K562 (cell line): ENCODE data around the gene SFI1. TPM values are rescaled to one million over a fixed set of nuclear protein-coding genes. Genes with fewer than 3 reads are reported as not detected.

ENCODE experiments used
- ATF2 ChIP-seq: sonication (generic); formaldehyde crosslinking; IDR thresholded peaks from 2 replicates; pipeline ENCODE4 v1.8.1; 2022; ENCODE audit warnings: missing genetic modification reagents
- CGGBP1 ChIP-seq: fragments of 250-450 bp; sonication (Bioruptor Pico); IDR thresholded peaks from 2 replicates; pipeline ENCODE4 v1.9.0; 2021; ENCODE audit warnings: mild to moderate bottlenecking
- HDAC1 ChIP-seq, 2 experiments: fragments of 450-650 bp; IDR thresholded peaks; 2 replicates each; pipeline ENCODE4 v1.6.1; 2016 to 2017; ENCODE audit warnings: inconsistent platforms in 1 of 2, mild to moderate bottlenecking in 1 of 2, moderate library complexity in 1 of 2
- HDAC8 ChIP-seq: fragments of 450-650 bp; IDR thresholded peaks from 2 replicates; pipeline ENCODE4 v1.6.1; 2016; ENCODE audit warnings: mild to moderate bottlenecking, missing genetic modification characterization, moderate library complexity, missing compliant biosample characterization
- HOMEZ ChIP-seq: fragments of 250-450 bp; sonication (Bioruptor Pico); IDR thresholded peaks from 2 replicates; pipeline ENCODE4 v1.4.0; 2020; ENCODE audit warnings: mild to moderate bottlenecking, moderate library complexity
- HOXB6 ChIP-seq: fragments of 250-450 bp; sonication (Bioruptor Pico); IDR thresholded peaks from 2 replicates; pipeline ENCODE4 v1.5.1; 2022; ENCODE audit warnings: mild to moderate bottlenecking, borderline replicate concordance
- MEIS2 ChIP-seq: fragments of 450-650 bp; IDR thresholded peaks from 2 replicates; pipeline ENCODE4 v1.6.1; 2014; ENCODE audit warnings: mild to moderate bottlenecking; ENCODE audit not compliant: partially characterized antibody
- MYNN ChIP-seq, 2 experiments: sonication (generic); formaldehyde crosslinking in 1 of 2; IDR thresholded peaks; 2 replicates each; pipeline versions ENCODE4 v1.5.0 to v1.6.1; 2016 to 2020; ENCODE audit warnings: antibody characterized with exemption in 1 of 2, missing genetic modification reagents in 1 of 2
- NCOR1 ChIP-seq: fragments of 450-650 bp; IDR thresholded peaks from 2 replicates; pipeline ENCODE4 v1.6.1; 2016; ENCODE audit warnings: mild to moderate bottlenecking, moderate library complexity
- NFIC ChIP-seq: fragments of 450-650 bp; IDR thresholded peaks from 2 replicates; pipeline ENCODE4 v1.6.1; 2017; ENCODE audit warnings: mild to moderate bottlenecking, inconsistent platforms
- PCBP2 ChIP-seq: fragments of 200-400 bp; formaldehyde crosslinking; IDR thresholded peaks from 2 replicates; pipeline ENCODE4 v1.6.1; 2018; ENCODE audit warnings: low read length, low read depth, mild to moderate bottlenecking, moderate library complexity; ENCODE audit not compliant: poor library complexity, severe bottlenecking
- PKNOX1 ChIP-seq: fragments of 450-650 bp; IDR thresholded peaks from 2 replicates; pipeline ENCODE4 v1.6.1; 2016
- POLR3G ChIP-seq: IDR thresholded peaks from 2 replicates; pipeline ENCODE4 v1.6.1; 2011; ENCODE audit not compliant: insufficient read length, insufficient replicate concordance; ENCODE audit errors: extremely low read depth
- SMARCE1 ChIP-seq: fragments of 450-650 bp; IDR thresholded peaks from 2 replicates; pipeline ENCODE4 v1.7.1; 2016; ENCODE audit warnings: mild to moderate bottlenecking
- ZBED1 ChIP-seq: IDR thresholded peaks from 2 replicates; pipeline ENCODE4 v1.6.1; 2014
- ZBTB34 ChIP-seq: fragments of 250-450 bp; sonication (Bioruptor Pico); IDR thresholded peaks from 2 replicates; pipeline ENCODE4 v1.8.0; 2021; ENCODE audit warnings: mild to moderate bottlenecking, moderate library complexity
- ZBTB43 ChIP-seq: sonication (generic); formaldehyde crosslinking; IDR thresholded peaks from 2 replicates; pipeline ENCODE4 v1.8.0; 2023; ENCODE audit warnings: mild to moderate bottlenecking, missing genetic modification reagents
- ZNF184 ChIP-seq: sonication (generic); formaldehyde crosslinking; IDR thresholded peaks from 2 replicates; pipeline ENCODE4 v1.5.0; 2020; ENCODE audit warnings: missing genetic modification reagents
- ZNF696 ChIP-seq: fragments of 250-450 bp; sonication (Bioruptor Pico); conservative IDR thresholded peaks from 2 replicates; pipeline ENCODE4 v1.4.0; 2020; ENCODE audit warnings: mild to moderate bottlenecking, moderate library complexity
- ZNF766 ChIP-seq: fragments of 200-800 bp; sonication (Bioruptor generic); conservative IDR thresholded peaks from 2 replicates; pipeline ENCODE4 v1.6.1; 2016; ENCODE audit warnings: missing genetic modification characterization, missing compliant biosample characterization
- polyA plus RNA-seq, 8 experiments: library from polyadenylated mRNA; depleted of rRNA in 4 of 8; stranded (reverse) in 5 of 8; unstranded in 3 of 8; fragments of >200 nt; fragmentation: Nextera tagmentation in 2 of 8; fragmentation: Illumina TruSeq in 1 of 8; extraction: Ambion mirVana in 2 of 8; extraction: Trizol in 1 of 8; gene quantifications; 2 replicates each; pipeline versions ENCODE4 v1.2.1 to v1.2.3, GENCODE V29; 2011 to 2014; ENCODE audit warnings: inconsistent platforms in 1 of 8, missing spikeins in 1 of 8
- total RNA-seq, 7 experiments: library from RNA; depleted of rRNA in 6 of 7; stranded (reverse); fragments of >200 nt in 6 of 7; fragmentation: Illumina TruSeq in 2 of 7; extraction: Trizol in 2 of 7; gene quantifications; 2 replicates each; pipeline versions ENCODE4 v1.2.1 to v1.2.3, GENCODE V29; 2011 to 2021; ENCODE audit warnings: low replicate concordance in 1 of 7

SFI1 gene
- total and polyA plus RNA-seq, 9 of the 15 experiments (the other 6 are each of a cell fraction or from before 2014, with no cell fraction given), result 3.0 to 25.6 (median 14.1) TPM

- TF ChIP-seq MYNN (IDR thresholded peaks at IDR 0.05) (peak; percentile 81), MYNN (CRISPR knock-in tag; IDR thresholded peaks at IDR 0.05) (no peak), NFIC (peak; percentile 57), SMARCE1 (0 out of 2 replicates have a peak, but pooled peaks have one; percentile 56), ZBTB43 (no peak), ZNF184 (CRISPR knock-in tag) (no peak), ZNF766 (CRISPR knock-in tag) (peak; percentile 73; the same call in 1 of the 2 replicates), MEIS2 (peak; percentile 17), HOXB6 (CRISPR knock-in tag) (no peak), ZNF696 (CRISPR knock-in tag) (no peak), ZBTB34 (no peak), HOMEZ (CRISPR knock-in tag) (no peak), CGGBP1 (CRISPR knock-in tag) (no peak), ZBED1 (0 out of 2 replicates have a peak, but pooled peaks have one; percentile 47), NCOR1 (peak; percentile 71), ATF2 (CRISPR knock-in tag) (no peak), HDAC8 (no peak), HDAC1 (IDR thresholded peaks at IDR 0.05) (0 out of 4 replicates have a peak, but pooled peaks of 1 of the 2 experiments have one; percentile 33), PKNOX1 (peak; percentile 66), POLR3G (no peak), PCBP2 (no peak)
Measured at GRCh38 chr22:31603081-31603525, 106.8 kb downstream of the SFI1 start (continued).
